Keratinocyte (primary cell): ENCODE measurements around the gene SMIM14.

Source experiments
- EZH2 ChIP-seq: IDR thresholded peaks from one replicate; pipeline ENCODE4 v1.6.1; 2012; ENCODE audit warnings: inconsistent platforms, mild to moderate bottlenecking, low read length, moderate library complexity
- TF ChIP-seq, protein P1 (sequence below), 3 experiments: IDR thresholded peaks in 1 of 3; conservative IDR thresholded peaks in 1 of 3; optimal IDR thresholded peaks in 1 of 3; 2 replicates in 2 of 3; 3 replicates in 1 of 3; pipeline versions ENCODE3 to v1.5.1; 2011; ENCODE audit warnings: low read length in 3 of 3, mild to moderate bottlenecking in 3 of 3, moderate library complexity in 2 of 3, control low read depth in 1 of 3, inconsistent platforms in 1 of 3; ENCODE audit not compliant: insufficient read depth in 2 of 3; ENCODE audit errors: extremely low read depth in 1 of 3

DNA sequence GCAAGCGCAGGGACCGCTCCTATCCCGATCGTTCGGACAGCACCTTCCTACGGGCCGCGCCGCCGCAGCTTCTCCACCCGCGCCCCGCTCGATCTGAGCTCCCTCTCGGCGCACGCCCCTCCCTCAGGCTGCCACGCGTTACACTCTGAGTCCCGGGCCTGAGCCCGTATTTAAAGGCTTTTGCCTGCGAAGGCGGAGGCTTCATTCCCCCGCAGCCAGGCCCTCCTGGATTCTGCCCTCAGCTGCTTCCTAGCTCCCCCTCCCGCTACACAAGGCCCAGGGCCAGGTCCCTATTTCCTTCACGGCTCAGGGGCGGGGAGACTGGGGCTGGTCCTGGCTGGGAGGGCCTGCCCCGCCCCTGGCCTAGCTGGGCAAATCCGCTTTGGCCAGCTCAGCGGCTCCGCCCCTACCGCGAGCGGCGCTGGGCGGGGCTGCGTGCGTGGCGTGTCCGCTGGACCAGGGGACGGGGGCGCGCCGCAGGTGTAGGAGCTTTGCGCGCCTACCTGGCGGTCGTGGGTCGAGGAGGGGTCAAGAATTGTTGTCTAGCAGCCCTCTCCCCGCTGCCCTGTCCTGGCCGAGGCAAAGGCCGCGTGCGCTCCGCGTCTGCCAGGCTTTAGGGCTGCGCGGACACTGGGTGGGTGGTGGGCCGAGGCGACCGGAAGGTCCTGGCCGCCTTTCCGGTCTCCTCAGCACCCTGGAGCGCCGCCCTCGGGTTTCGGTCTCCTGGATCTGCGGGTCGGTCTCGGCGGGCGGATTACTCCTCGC is 111.2 kb downstream of the SMIM14 start, which contains the start of gene UGDH:
- TF ChIP-seq, protein P1, sequence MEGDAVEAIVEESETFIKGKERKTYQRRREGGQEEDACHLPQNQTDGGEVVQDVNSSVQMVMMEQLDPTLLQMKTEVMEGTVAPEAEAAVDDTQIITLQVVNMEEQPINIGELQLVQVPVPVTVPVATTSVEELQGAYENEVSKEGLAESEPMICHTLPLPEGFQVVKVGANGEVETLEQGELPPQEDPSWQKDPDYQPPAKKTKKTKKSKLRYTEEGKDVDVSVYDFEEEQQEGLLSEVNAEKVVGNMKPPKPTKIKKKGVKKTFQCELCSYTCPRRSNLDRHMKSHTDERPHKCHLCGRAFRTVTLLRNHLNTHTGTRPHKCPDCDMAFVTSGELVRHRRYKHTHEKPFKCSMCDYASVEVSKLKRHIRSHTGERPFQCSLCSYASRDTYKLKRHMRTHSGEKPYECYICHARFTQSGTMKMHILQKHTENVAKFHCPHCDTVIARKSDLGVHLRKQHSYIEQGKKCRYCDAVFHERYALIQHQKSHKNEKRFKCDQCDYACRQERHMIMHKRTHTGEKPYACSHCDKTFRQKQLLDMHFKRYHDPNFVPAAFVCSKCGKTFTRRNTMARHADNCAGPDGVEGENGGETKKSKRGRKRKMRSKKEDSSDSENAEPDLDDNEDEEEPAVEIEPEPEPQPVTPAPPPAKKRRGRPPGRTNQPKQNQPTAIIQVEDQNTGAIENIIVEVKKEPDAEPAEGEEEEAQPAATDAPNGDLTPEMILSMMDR (optimal IDR thresholded peaks at IDR 0.05 in 1 of 3, IDR thresholded peaks at IDR 0.05 in 1 of 3, conservative IDR thresholded peaks at IDR 0.05 in 1 of 3; ENCODE audit: extremely low read depth in 1 of 3, insufficient read depth in 2 of 3, low read length in 3 of 3): no peak
- TF ChIP-seq EZH2: no peak
